A549 (cell line): ENCODE measurements around the gene MAP2K6. TPM values are rescaled to one million over a fixed set of nuclear protein-coding genes. Genes with fewer than 3 reads are reported as not detected.

Experiments used
- ATAC-seq, 2 experiments: fragments of 200-7000 bp in 1 of 2; fragments of >200 bp in 1 of 2; cut with Nextera tagmentation in 1 of 2; cut with Tn5 transposase in 1 of 2; 3 replicates each; pipeline versions ENCODE4 v1.8.0 to v1.9.1; 2018 to 2020; ENCODE audit warnings: mild to moderate bottlenecking in 1 of 2, moderate library complexity in 1 of 2
- CTCF ChIA-PET: fragments of 300-600 bp; sonication (Branson Sonifier 250); formaldehyde crosslinking; extraction: SDS; loops from one replicate; lab custom pipeline; 2021; ENCODE audit warnings: antibody characterized with exemption, inconsistent platforms; lab: Yijun Ruan, JAX
- POLR2A ChIA-PET: fragments of 350-600 bp; formaldehyde crosslinking; extraction: SDS; loops from one replicate; lab custom pipeline; 2021; ENCODE audit warnings: antibody characterized with exemption, inconsistent platforms; lab: Yijun Ruan, JAX
- DNase-seq, 2 experiments: peaks; one replicate each; pipeline versions ENCODE4 v3.0.0 to v3.0.0-alpha.2; 2011 to 2016; ENCODE audit warnings: low read depth in 1 of 2, low spot score in 1 of 2
- FAIRE-seq: peaks from 2 replicates; lab custom pipeline; 2011; peaks lifted over from hg19 to GRCh38; lab: Jason Lieb, UNC
- H3K27ac ChIP-seq, 2 experiments: fragments of >200 bp; sonication (Bioruptor Twin); formaldehyde crosslinking; 3 replicates each; pipeline ENCODE4 v1.5.1; 2016 to 2017
- H3K4me1 ChIP-seq: fragments of >200 bp; sonication (Bioruptor Twin); formaldehyde crosslinking; 3 replicates; pipeline ENCODE4 v1.6.1; 2016
- H3K4me2 ChIP-seq: fragments of >200 bp; sonication (Bioruptor Twin); formaldehyde crosslinking; 3 replicates; pipeline ENCODE4 v1.6.1; 2016
- H3K4me3 ChIP-seq: fragments of >200 bp; sonication (Bioruptor Twin); formaldehyde crosslinking; 3 replicates; pipeline ENCODE4 v1.5.1; 2016
- H3K9me3 ChIP-seq: fragments of >200 bp; sonication (Bioruptor Twin); formaldehyde crosslinking; 3 replicates; pipeline ENCODE4 v1.6.1; 2016
- BHLHE40 ChIP-seq: IDR thresholded peaks from 2 replicates; pipeline ENCODE4 v1.6.1; 2012; ENCODE audit warnings: low read depth, low read length, inconsistent platforms
- CBX2 ChIP-seq: fragments of 200-600 bp; sonication (generic); IDR thresholded peaks from 2 replicates; pipeline ENCODE4 v1.6.1; 2016; ENCODE audit warnings: low read depth, mild to moderate bottlenecking, borderline replicate concordance
- E2F6 ChIP-seq: IDR thresholded peaks from 2 replicates; pipeline ENCODE4 v1.6.1; 2012; ENCODE audit warnings: low read depth, borderline replicate concordance
- EHMT2 ChIP-seq: fragments of 200-600 bp; sonication (generic); IDR thresholded peaks from 2 replicates; pipeline ENCODE4 v1.6.1; 2016; ENCODE audit warnings: antibody characterized with exemption, low read depth, mild to moderate bottlenecking, moderate library complexity
- ESRRA ChIP-seq: fragments of 150-350 bp; IDR thresholded peaks from 2 replicates; pipeline ENCODE4 v1.6.1; 2014; ENCODE audit warnings: mild to moderate bottlenecking, low read length, borderline replicate concordance
- FOSL2 ChIP-seq, 2 experiments: fragments of 450-650 bp in 1 of 2; fragments of >200 bp in 1 of 2; sonication (Bioruptor Twin) in 1 of 2; formaldehyde crosslinking; IDR thresholded peaks; 2 replicates each; pipeline versions ENCODE4 v1.5.0 to v1.6.1; 2016 to 2020; ENCODE audit warnings: mild to moderate bottlenecking in 1 of 2, moderate library complexity in 1 of 2
- GATA3 ChIP-seq: IDR thresholded peaks from 2 replicates; pipeline ENCODE4 v1.6.1; 2012; ENCODE audit warnings: borderline replicate concordance
- HEYL ChIP-seq: fragments of 250-450 bp; sonication (Bioruptor Pico); IDR thresholded peaks from 2 replicates; pipeline ENCODE4 v1.8.0; 2021; ENCODE audit warnings: mild to moderate bottlenecking, moderate library complexity
- HMGXB4 ChIP-seq: fragments of 250-450 bp; sonication (Bioruptor Pico); IDR thresholded peaks from 2 replicates; pipeline ENCODE4 v1.5.0; 2021; ENCODE audit warnings: mild to moderate bottlenecking, moderate library complexity, borderline replicate concordance
- HOXB13 ChIP-seq: fragments of 250-450 bp; sonication (Bioruptor Pico); IDR thresholded peaks from 2 replicates; pipeline ENCODE4 v1.5.0; 2020; ENCODE audit warnings: low read depth, mild to moderate bottlenecking, moderate library complexity
- KDM1A ChIP-seq: fragments of 200-600 bp; sonication (generic); IDR thresholded peaks from 2 replicates; pipeline ENCODE4 v1.6.1; 2016; ENCODE audit warnings: low read depth, mild to moderate bottlenecking
- KDM5A ChIP-seq: fragments of 200-600 bp; sonication (generic); IDR thresholded peaks from 2 replicates; pipeline ENCODE4 v1.6.1; 2016; ENCODE audit warnings: antibody characterized with exemption, mild to moderate bottlenecking
- NFE2L2 ChIP-seq: fragments of 150-350 bp; conservative IDR thresholded peaks from 2 replicates; pipeline ENCODE4 v1.6.1; 2014; ENCODE audit warnings: low read length
- PHF8 ChIP-seq: fragments of 200-600 bp; sonication (generic); IDR thresholded peaks from 2 replicates; pipeline ENCODE4 v1.6.1; 2016; ENCODE audit warnings: low read depth, mild to moderate bottlenecking, antibody characterized with exemption, moderate library complexity, borderline replicate concordance
- POLR2A ChIP-seq: IDR thresholded peaks from 2 replicates; pipeline ENCODE4 v1.6.1; 2012; ENCODE audit warnings: mild to moderate bottlenecking, low read length
- POLR2AphosphoS2 ChIP-seq: conservative IDR thresholded peaks from 2 replicates; pipeline ENCODE4 v1.6.1; 2012; ENCODE audit warnings: low read length, improper control_type of control experiment, inconsistent platforms
- RAD21 ChIP-seq, 2 experiments: fragments of >200 bp in 1 of 2; sonication (Bioruptor Twin) in 1 of 2; formaldehyde crosslinking in 1 of 2; IDR thresholded peaks in 1 of 2; conservative IDR thresholded peaks in 1 of 2; 2 replicates in 1 of 2; 3 replicates in 1 of 2; pipeline ENCODE4 v1.6.1; 2012 to 2018; ENCODE audit warnings: inconsistent platforms in 1 of 2
- REST ChIP-seq: fragments of 200-600 bp; sonication (generic); IDR thresholded peaks from 2 replicates; pipeline ENCODE4 v1.6.1; 2016; ENCODE audit warnings: antibody characterized with exemption, mild to moderate bottlenecking, moderate library complexity
- RNF2 ChIP-seq: fragments of 200-600 bp; sonication (generic); IDR thresholded peaks from 2 replicates; pipeline ENCODE4 v1.6.1; 2016; ENCODE audit warnings: low read depth, mild to moderate bottlenecking, antibody characterized with exemption, moderate library complexity, borderline replicate concordance
- USF2 ChIP-seq: fragments of 450-650 bp; IDR thresholded peaks from 2 replicates; pipeline ENCODE4 v1.6.1; 2014; ENCODE audit warnings: antibody characterized with exemption
- WGBS: methylation state at CpG from one replicate; pipeline ENCODE4 v1.1.6; 2017; ENCODE audit errors: missing lambda C conversion rate; 5-methylcytosine and 5-hydroxymethylcytosine counted together
- polyA plus RNA-seq, 4 experiments: library from polyadenylated mRNA; depleted of rRNA in 3 of 4; stranded (reverse); fragments of >200 nt; fragmentation: RNase III in 1 of 4; extraction: RNeasy Plus Mini Kit Qiagen cat#74134 plus additional on column Dnase treatment in 1 of 4; gene quantifications; 2 replicates in 3 of 4; 3 replicates in 1 of 4; pipeline ENCODE4 v1.2.3, GENCODE V29; 2011 to 2017

MAP2K6 gene
- polyA plus RNA-seq, 2 of the 4 experiments (the other 2 are of a cell fraction), result 20.2 to 20.7 TPM

- POLR2A ChIA-PET, result no interaction called here
- CTCF ChIA-PET, result interaction anchor here (0.7 to 2.5 kb wide), 2 partner anchors 16 to 210 kb away, joined by 3 to 8 read pairs; no protein-coding TSS in a partner anchor
These were observed 3.8 kb upstream of the MAP2K6 start for GRCh38 chr17:69410671-69411070.

More at GRCh38 chr17:69410671-69411070, 3.8 kb upstream of the MAP2K6 start:
- WGBS, result 83% methylated on average over 2 of the region's 2 CpGs
- Histone ChIP-seq H3K4me2 (no peak overlapping the region), H3K9me3 (no peaks in the 10 kb centered on the region), H3K4me1 (peaks cover 19% of the 10 kb centered on the region), H3K27ac (no peak overlapping the region), H3K4me3 (no peak overlapping the region)
- FAIRE-seq (no peak), ATAC-seq (no peak), DNase-seq (no peak)
- no peak for TF ChIP-seq POLR2AphosphoS2
- TF ChIP-seq CBX2, result no peak
- TF ChIP-seq RAD21 (conservative IDR thresholded peaks at IDR 0.05 in 1 of 2, IDR thresholded peaks at IDR 0.05 in 1 of 2), result no peak
- TF ChIP-seq BHLHE40, result no peak
- no peak for TF ChIP-seq USF2
- TF ChIP-seq HMGXB4 (CRISPR knock-in tag), result no peak
- no peak for TF ChIP-seq NFE2L2
- no peak for TF ChIP-seq HOXB13 (CRISPR knock-in tag)
- no peak for TF ChIP-seq KDM5A
- TF ChIP-seq REST, result no peak
- no peak for TF ChIP-seq PHF8
- no peak for TF ChIP-seq EHMT2
- no peak for TF ChIP-seq FOSL2 (IDR thresholded peaks at IDR 0.05)
- no peak for TF ChIP-seq FOSL2 (CRISPR knock-in tag; IDR thresholded peaks at IDR 0.05)
- no peak for TF ChIP-seq GATA3
- TF ChIP-seq ESRRA, result no peak
- TF ChIP-seq HEYL (CRISPR knock-in tag), result no peak
- no peak for TF ChIP-seq POLR2A
- TF ChIP-seq E2F6, result no peak
- no peak for TF ChIP-seq RNF2
- TF ChIP-seq KDM1A, result no peak
- TF ChIP-seq, all 56 proteins: peak for 0
